Tibial nerve (tissue), 4 donors: ENCODE data around the gene PTPRG. TPM values are rescaled to one million over a fixed set of nuclear protein-coding genes. Genes with fewer than 3 reads are reported as not detected.

Experiments used
- DNase-seq, 2 donors: peaks; one replicate each; pipeline ENCODE4 v3.0.0-alpha.2; 2019; ENCODE audit warnings: low spot score in 2 of 2
- H3K27ac ChIP-seq, 4 donors: fragments of 200-600 bp; sonication (generic) in 3 of 4; one replicate each; pipeline ENCODE4 v1.5.1; 2017 to 2019; ENCODE audit warnings: mild to moderate bottlenecking in 1 of 4
- H3K27me3 ChIP-seq, 2 donors: fragments of 200-600 bp; sonication (generic) in 1 of 2; one replicate each; pipeline versions ENCODE4 v1.5.1 to v1.6.0; 2017 to 2019
- H3K36me3 ChIP-seq, 3 donors: fragments of 200-600 bp; sonication (generic); one replicate each; pipeline ENCODE4 v1.5.1; 2018 to 2019
- H3K4me1 ChIP-seq, 4 donors: fragments of 200-600 bp; sonication (generic) in 3 of 4; one replicate each; pipeline ENCODE4 v1.5.1; 2017 to 2019
- H3K4me3 ChIP-seq, 4 donors: fragments of 200-600 bp; sonication (generic) in 3 of 4; one replicate each; pipeline ENCODE4 v1.5.1; 2017 to 2019; ENCODE audit warnings: mild to moderate bottlenecking in 1 of 4, moderate library complexity in 1 of 4
- H3K9me3 ChIP-seq, 4 donors: fragments of 200-600 bp; sonication (generic) in 3 of 4; one replicate each; pipeline ENCODE4 v1.5.1; 2017 to 2019
- CTCF ChIP-seq, 5 experiments: fragments of 200-600 bp in 3 of 5; fragments of 450-650 bp in 2 of 5; sonication (generic) in 3 of 5; IDR thresholded peaks; one replicate each; pipeline ENCODE4 v1.5.1; 2016 to 2019; ENCODE audit warnings: antibody characterized with exemption in 5 of 5, mild to moderate bottlenecking in 3 of 5, moderate library complexity in 2 of 5
- EP300 ChIP-seq, 2 donors: sonication (generic); formaldehyde crosslinking; IDR thresholded peaks; one replicate each; pipeline ENCODE4 v1.6.1; 2017; ENCODE audit warnings: antibody characterized with exemption in 2 of 2, mild to moderate bottlenecking in 1 of 2
- POLR2A ChIP-seq, 2 donors: fragments of 450-650 bp; IDR thresholded peaks; one replicate each; pipeline ENCODE4 v1.6.1; 2017; ENCODE audit warnings: antibody characterized with exemption in 2 of 2, mild to moderate bottlenecking in 2 of 2, moderate library complexity in 2 of 2
- WGBS, 2 donors: methylation state at CpG; one replicate each; pipeline ENCODE4 v1.1.5; 2018; 5-methylcytosine and 5-hydroxymethylcytosine counted together
- total RNA-seq, 4 donors: library from RNA; depleted of rRNA; stranded (reverse); fragments of >200 nt; gene quantifications; one replicate each; pipeline ENCODE4 v1.1.0, GENCODE V29; 2016

The PTPRG gene
- total RNA-seq, 4 donors from 2014 or later, result 112 to 174 (median 121) TPM

DNA sequence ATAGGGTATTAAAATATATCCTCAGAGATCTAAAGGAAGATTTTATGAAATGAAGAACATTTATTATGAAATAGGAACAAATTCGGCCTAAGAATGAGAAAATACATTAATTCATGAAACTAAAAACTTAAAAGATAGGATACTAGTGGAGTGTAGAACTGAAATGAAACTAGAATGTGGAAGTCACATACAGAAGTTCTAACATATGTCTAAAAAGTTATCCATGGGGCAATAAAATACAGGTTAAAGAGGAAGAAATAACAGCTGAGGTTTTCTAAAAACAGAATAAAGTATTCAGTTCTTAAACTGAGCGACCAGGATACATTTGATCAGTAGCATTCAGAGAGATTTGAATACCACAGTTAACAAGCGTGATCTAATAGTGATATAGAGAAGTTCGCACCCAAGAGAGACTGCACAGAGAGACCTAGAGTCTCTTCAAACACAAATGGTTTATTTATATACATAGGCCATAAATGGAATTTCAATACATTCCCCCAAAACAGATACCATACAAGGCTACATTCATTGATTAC, 726.1 kb downstream of the PTPRG start:
- H3K4me1 ChIP-seq, result no peaks in the 10 kb centered on the region
- H3K4me3 ChIP-seq, result no peak overlapping the region
- WGBS, 2 donors, result 79 to 91% methylated on average over 4 of the region's 4 CpGs
- no peak for DNase-seq
- no peak overlapping the region for H3K27ac ChIP-seq
- TF ChIP-seq EP300 (IDR thresholded peaks at IDR 0.05), result no peak
- no peak for TF ChIP-seq CTCF (IDR thresholded peaks at IDR 0.05)
- no peak for TF ChIP-seq POLR2A (IDR thresholded peaks at IDR 0.05)
- no peaks in the 10 kb centered on the region for H3K27me3 ChIP-seq
- no peaks in the 10 kb centered on the region for H3K9me3 ChIP-seq
- H3K36me3 ChIP-seq, result peaks cover 0 to 7% (median 0%) of the 10 kb centered on the region in 3 donors

DNA sequence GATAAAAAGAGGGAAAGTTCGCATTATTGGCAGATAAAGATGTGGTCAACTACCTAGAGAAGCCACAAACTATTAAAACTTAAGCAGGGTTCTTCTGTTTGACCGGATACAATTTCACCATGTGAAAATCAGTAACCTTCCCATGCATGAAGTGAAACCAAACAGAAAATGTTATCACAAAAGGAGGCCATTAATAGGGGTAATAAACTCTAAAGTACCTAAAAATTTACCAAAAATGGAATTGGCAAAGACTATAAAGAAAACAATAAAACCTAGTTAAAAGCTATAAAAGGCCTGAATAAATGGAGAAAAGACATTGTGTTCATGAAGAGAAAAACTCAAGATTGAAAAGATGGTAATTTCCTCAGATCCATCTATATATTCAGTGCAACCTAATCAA, 728.6 kb downstream of the PTPRG start:
- 91 to 93% methylated on average over 2 of the region's 2 CpGs for WGBS, 2 donors
- no peak for TF ChIP-seq CTCF (IDR thresholded peaks at IDR 0.05)
- TF ChIP-seq POLR2A (IDR thresholded peaks at IDR 0.05), result no peak
- TF ChIP-seq EP300 (IDR thresholded peaks at IDR 0.05), result no peak
- no peak overlapping the region for H3K4me3 ChIP-seq

DNA sequence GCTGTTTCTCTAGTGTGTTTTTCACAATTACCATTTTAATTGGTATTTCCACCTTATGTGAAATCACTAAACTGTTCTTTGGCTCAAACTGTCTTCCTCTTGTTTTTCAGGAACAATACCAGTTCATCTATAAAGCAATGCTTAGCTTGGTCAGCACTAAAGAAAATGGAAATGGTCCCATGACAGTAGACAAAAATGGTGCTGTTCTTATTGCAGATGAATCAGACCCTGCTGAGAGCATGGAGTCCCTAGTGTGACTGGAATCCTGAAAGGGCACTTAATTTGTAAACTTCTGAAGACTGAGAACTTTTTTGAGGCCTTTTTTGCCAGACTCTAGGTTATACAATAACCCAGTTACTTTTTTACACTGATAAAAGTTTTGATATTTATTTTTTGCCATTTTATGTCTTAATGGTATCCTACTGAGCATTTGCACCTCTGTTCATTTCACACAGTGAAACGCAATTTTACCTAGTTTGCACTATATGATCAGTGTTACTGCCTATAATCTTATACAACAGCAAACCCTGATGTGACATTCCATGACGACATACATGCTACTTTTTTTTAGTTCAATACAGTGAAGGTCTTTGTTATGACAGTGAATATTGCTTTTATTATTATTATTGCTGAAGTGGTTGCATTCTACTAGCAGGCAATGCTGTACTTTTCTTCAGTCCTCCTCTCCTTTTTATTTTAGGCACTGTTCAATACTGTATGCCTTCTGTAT, 731.8 kb downstream of the PTPRG start:
- WGBS, 2 donors, result 45 to 57% methylated on average over 2 of the region's 2 CpGs

More for the DNA sequence above, 728.6 kb downstream of the PTPRG start:
- DNase-seq, result no peak
- no peaks in the 10 kb centered on the region for H3K4me1 ChIP-seq
- peaks cover 0 to 14% (median 0%) of the 10 kb centered on the region in 3 donors for H3K36me3 ChIP-seq
- H3K27ac ChIP-seq, result no peak overlapping the region
- H3K27me3 ChIP-seq, result no peaks in the 10 kb centered on the region
- H3K9me3 ChIP-seq, result no peaks in the 10 kb centered on the region

DNA sequence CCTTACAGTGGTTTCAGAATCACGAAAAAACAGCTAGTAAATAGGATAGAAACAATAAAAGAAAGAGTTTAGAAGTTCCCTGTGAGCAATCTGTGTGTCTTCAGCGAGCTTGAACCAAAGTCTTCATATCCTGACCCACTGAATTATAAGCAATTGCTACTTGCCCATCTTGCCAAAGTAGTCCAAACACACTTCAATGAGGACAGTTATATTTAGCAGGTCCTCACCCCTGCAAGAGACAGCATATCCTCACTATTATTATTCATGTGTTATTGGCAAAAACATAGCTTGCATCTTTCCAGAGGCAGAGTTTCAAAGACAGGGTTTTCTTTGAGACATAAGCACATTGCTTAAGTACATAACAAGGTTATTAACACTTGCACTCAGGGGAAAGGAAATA, 734.2 kb downstream of the PTPRG start:
- Histone ChIP-seq H3K4me3 (no peak overlapping the region), H3K36me3 (peaks cover 0 to 14% (median 0%) of the 10 kb centered on the region in 3 donors), H3K9me3 (no peaks in the 10 kb centered on the region), H3K27ac (no peak overlapping the region), H3K4me1 (no peaks in the 10 kb centered on the region), H3K27me3 (no peaks in the 10 kb centered on the region)
- no peak for DNase-seq
- TF ChIP-seq POLR2A (IDR thresholded peaks at IDR 0.05) (no peak), EP300 (IDR thresholded peaks at IDR 0.05) (no peak), CTCF (IDR thresholded peaks at IDR 0.05) (no peak)
- WGBS, 2 donors, result 89 to 90% methylated on average over 2 of the region's 2 CpGs

More for the DNA sequence above, 731.8 kb downstream of the PTPRG start:
- no peaks in the 10 kb centered on the region for H3K27me3 ChIP-seq
- no peaks in the 10 kb centered on the region for H3K9me3 ChIP-seq
- no peak for DNase-seq
- H3K36me3 ChIP-seq, result peaks cover 0 to 14% (median 0%) of the 10 kb centered on the region in 3 donors
- H3K4me1 ChIP-seq, result no peaks in the 10 kb centered on the region
- TF ChIP-seq POLR2A (IDR thresholded peaks at IDR 0.05) (no peak), CTCF (IDR thresholded peaks at IDR 0.05) (no peak), EP300 (IDR thresholded peaks at IDR 0.05) (no peak)
- no peak overlapping the region for H3K4me3 ChIP-seq
- no peak overlapping the region for H3K27ac ChIP-seq

DNA sequence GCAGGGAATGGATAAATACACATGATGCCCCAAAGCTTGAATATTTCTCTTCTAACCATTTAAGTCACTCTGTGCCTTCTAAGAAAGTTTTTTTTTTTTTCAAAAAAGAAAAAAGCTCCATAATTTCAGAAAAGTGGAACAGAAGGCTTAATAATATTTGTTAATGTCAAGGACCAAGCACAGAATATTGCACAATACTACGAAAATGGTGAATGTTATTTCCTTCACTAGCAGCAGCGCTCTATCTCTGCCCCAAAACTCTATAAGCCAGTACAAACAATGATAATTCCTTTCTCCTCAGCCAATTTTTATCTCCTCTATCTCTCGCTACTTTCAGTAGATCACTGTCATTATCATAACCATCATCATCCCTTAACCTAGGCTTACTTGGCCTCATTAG, 739.2 kb downstream of the PTPRG start:
- TF ChIP-seq EP300 (IDR thresholded peaks at IDR 0.05), result no peak
- no peak for TF ChIP-seq POLR2A (IDR thresholded peaks at IDR 0.05)
- no peak for TF ChIP-seq CTCF (IDR thresholded peaks at IDR 0.05)
- Histone ChIP-seq H3K27ac (no peak overlapping the region), H3K4me3 (no peak overlapping the region), H3K9me3 (peaks cover 0 to 20% (median 4%) of the 10 kb centered on the region in 4 donors), H3K4me1 (no peaks in the 10 kb centered on the region), H3K27me3 (no peaks in the 10 kb centered on the region), H3K36me3 (no peaks in the 10 kb centered on the region)
- 93 to 95% methylated on average over 3 of the region's 3 CpGs for WGBS, 2 donors
- DNase-seq, result no peak
